Activated naive CD8-positive, alpha-beta T cell treated with anti-CD3 and anti-CD28 coated beads, Interleukin-2, amount 10 ng/mL, durations not matched to agents 7 days and 5 days (primary cell): ENCODE measurements around the gene JADE3. TPM values are rescaled to one million over a fixed set of nuclear protein-coding genes. Genes with fewer than 3 reads are reported as not detected.

Source experiments
- ATAC-seq: fragments of 150-1000 bp; cut with Tn5 transposase; one replicate; pipeline ENCODE4 v1.10.0; 2021; ENCODE audit warnings: low read depth, moderate library complexity
- POLR2A ChIA-PET: fragments of 350-600 bp; sonication (Branson Sonifier 250); formaldehyde crosslinking; loops from one replicate; lab custom pipeline; 2021; ENCODE audit warnings: antibody characterized with exemption; lab: Charles Lee
- DNase-seq: peaks from one replicate; pipeline ENCODE4 v3.0.0; 2021
- H3K27ac Mint-ChIP-seq: one replicate; pipeline ENCODE4 v1.8.0; 2022; ENCODE audit warnings: mild to moderate bottlenecking, mixed read lengths
- H3K27me3 Mint-ChIP-seq: one replicate; pipeline ENCODE4 v1.8.0; 2022; ENCODE audit warnings: mild to moderate bottlenecking, moderate library complexity, mixed read lengths
- H3K36me3 Mint-ChIP-seq: one replicate; pipeline ENCODE4 v1.8.0; 2021; ENCODE audit warnings: mild to moderate bottlenecking, mixed read lengths
- H3K4me1 Mint-ChIP-seq: one replicate; pipeline ENCODE4 v1.8.0; 2021; ENCODE audit warnings: mixed read lengths
- H3K4me3 Mint-ChIP-seq: one replicate; pipeline ENCODE4 v1.8.0; 2022; ENCODE audit warnings: mild to moderate bottlenecking, moderate library complexity, mixed read lengths
- H3K9me3 Mint-ChIP-seq: one replicate; pipeline ENCODE4 v1.8.0; 2021; ENCODE audit warnings: mixed read lengths
- total RNA-seq, 2 experiments: library from RNA; stranded (reverse); gene quantifications; one replicate each; pipeline ENCODE4 v1.2.3, GENCODE V29; 2021

Gene JADE3
- total RNA-seq, 2 experiments from 2014 or later: 0.06 to 0.26 TPM

DNA sequence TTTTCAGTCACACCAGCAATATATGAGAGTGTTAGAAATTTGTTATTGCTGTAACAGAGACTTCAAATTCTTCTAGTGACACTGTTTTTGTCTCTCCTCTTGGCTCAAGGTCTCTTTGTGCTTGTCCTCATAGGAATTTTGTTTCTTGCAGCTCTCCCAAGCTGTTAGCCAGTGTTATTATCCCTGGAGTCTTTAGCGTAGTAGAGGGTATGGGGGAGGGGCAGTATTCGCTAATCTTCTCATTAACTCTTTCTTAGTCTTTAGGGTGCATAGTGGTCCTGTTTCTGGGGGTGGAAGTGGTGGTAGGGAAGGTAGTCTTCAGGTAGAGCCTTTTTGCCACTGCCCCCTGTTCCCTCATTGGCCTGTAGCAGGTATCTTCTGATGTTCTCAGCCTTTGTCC lies 79.4 kb downstream of the JADE3 start:
- H3K9me3 Mint-ChIP-seq: no peaks in the 10 kb centered on the region

DNA sequence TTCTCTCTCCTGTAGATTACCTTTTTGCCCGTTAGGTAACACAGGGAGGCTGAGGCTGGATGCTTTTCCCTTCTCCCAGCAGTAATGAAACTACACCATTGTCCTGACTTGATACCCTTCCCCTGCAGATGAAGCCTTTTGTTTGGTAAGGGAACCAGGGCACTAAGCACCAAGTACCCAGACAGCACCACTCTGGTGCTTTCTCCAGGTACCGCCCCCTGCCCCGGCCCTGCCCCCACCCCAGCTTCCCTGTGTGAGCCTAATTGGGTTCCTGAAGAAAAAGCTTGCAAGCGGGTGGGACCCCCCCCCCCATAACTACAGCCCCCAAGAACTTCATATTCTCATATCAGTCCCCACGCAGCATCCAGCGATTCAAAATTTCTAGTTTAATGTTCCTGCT lies 79.8 kb downstream of the JADE3 start:
- no peak overlapping the region for H3K27ac Mint-ChIP-seq
- H3K4me1 Mint-ChIP-seq: no peaks in the 10 kb centered on the region
- H3K27me3 Mint-ChIP-seq: no peaks in the 10 kb centered on the region
- no peak for ATAC-seq
- H3K36me3 Mint-ChIP-seq: no peaks in the 10 kb centered on the region
- no peaks in the 10 kb centered on the region for H3K9me3 Mint-ChIP-seq
- H3K4me3 Mint-ChIP-seq: no peak overlapping the region
- no peak for DNase-seq
- POLR2A ChIA-PET: no interaction called here

More for the DNA sequence above, 79.4 kb downstream of the JADE3 start:
- H3K27me3 Mint-ChIP-seq: no peaks in the 10 kb centered on the region
- H3K4me3 Mint-ChIP-seq: no peak overlapping the region
- no peak overlapping the region for H3K27ac Mint-ChIP-seq
- H3K36me3 Mint-ChIP-seq: no peaks in the 10 kb centered on the region
- POLR2A ChIA-PET: no interaction called here
- ATAC-seq: no peak
- DNase-seq: no peak
- no peaks in the 10 kb centered on the region for H3K4me1 Mint-ChIP-seq

DNA sequence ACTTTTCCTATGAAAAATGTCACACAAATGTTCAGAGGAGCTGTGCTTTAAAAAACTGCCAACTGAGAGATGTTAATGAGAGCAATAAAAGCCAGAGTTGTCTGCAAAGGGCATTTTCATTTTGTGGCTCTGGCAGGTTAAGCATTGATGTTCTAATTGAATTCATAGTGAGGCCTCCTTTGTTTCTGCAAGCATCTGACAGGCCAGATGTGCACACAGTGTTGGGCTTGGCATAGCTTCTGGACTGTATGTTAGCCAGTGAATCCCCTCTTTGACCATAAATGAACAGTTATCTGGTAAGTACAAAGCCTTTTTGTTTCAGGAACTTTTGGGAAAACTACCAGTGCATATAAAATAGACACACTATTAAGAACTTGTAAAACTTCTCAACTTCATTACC lies 81.9 kb downstream of the JADE3 start:
- H3K9me3 Mint-ChIP-seq: no peaks in the 10 kb centered on the region
- H3K36me3 Mint-ChIP-seq: no peaks in the 10 kb centered on the region
- H3K27ac Mint-ChIP-seq: no peak overlapping the region
- H3K4me3 Mint-ChIP-seq: no peak overlapping the region
- H3K27me3 Mint-ChIP-seq: no peaks in the 10 kb centered on the region
- ATAC-seq (no peak), DNase-seq (no peak)
- POLR2A ChIA-PET: no interaction called here
- H3K4me1 Mint-ChIP-seq: no peaks in the 10 kb centered on the region

DNA sequence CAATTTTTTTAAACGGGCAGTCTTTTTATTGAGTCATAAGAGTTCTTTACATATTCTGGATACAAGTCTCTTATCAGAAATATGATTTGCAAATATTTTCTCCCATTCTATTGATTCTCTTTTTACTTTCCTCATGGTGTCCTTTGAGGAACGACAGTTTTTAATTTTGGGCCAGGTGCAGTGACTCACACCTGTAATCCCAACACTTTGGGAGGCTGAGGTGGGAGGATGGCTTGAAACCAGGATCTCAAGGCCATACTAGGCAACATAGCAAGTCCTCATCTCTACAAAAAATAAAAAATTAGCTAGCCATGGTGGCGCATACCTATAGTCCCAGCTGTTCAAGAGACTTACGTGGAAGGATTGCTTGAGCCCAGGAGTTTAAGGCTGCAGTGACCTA lies 99.9 kb downstream of the JADE3 start:
- POLR2A ChIA-PET: no interaction called here
- no peak for DNase-seq
- H3K9me3 Mint-ChIP-seq: no peaks in the 10 kb centered on the region
- no peak for ATAC-seq
- no peaks in the 10 kb centered on the region for H3K36me3 Mint-ChIP-seq
- H3K4me1 Mint-ChIP-seq: no peaks in the 10 kb centered on the region
- H3K4me3 Mint-ChIP-seq: no peak overlapping the region
- H3K27ac Mint-ChIP-seq: no peak overlapping the region
- no peaks in the 10 kb centered on the region for H3K27me3 Mint-ChIP-seq

DNA sequence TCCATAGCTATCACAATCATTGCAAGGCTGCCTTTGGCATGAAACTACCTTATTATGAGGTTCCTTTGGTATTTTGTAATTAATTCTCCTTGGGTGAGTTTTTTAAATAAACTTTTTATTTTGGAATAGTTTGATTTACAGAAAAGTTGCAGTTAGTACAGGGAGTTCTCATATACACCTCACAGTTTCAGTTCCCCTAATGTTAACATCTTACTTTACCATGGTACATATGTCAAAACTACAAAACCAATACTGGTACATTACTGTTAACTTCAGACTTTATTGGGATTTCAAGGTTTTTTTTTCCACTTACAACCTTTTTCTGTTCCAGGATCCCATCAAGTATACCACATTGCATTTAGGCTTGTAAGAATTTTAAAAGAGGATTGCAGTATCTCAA lies 114.0 kb downstream of the JADE3 start:
- Mint-ChIP-seq H3K4me1 (no peaks in the 10 kb centered on the region), H3K9me3 (no peaks in the 10 kb centered on the region), H3K27me3 (peaks cover 4% of the 10 kb centered on the region), H3K4me3 (no peak overlapping the region), H3K27ac (no peak overlapping the region), H3K36me3 (no peaks in the 10 kb centered on the region)
- no peak for DNase-seq
- ATAC-seq: no peak
- POLR2A ChIA-PET: no interaction called here

DNA sequence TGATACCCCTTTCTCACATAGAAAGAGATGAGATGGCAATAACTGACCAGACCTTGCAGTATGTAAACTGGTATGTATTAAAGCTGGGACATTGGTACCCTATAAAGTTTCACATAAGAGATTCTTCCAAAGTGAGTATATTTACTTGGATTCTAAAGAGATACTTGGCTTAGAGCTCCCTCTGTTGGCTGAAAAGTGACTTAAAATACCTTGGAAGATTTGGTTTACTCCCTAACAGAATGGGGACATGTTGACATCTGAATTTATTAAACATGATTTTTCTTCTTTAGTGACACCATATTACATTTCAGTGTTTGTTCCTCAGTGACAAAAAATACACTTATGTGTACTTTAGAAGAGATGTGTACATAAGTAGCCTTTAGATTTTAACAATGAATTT lies 118.1 kb downstream of the JADE3 start:
- Mint-ChIP-seq H3K36me3 (no peaks in the 10 kb centered on the region), H3K9me3 (no peaks in the 10 kb centered on the region)
- POLR2A ChIA-PET: no interaction called here

DNA sequence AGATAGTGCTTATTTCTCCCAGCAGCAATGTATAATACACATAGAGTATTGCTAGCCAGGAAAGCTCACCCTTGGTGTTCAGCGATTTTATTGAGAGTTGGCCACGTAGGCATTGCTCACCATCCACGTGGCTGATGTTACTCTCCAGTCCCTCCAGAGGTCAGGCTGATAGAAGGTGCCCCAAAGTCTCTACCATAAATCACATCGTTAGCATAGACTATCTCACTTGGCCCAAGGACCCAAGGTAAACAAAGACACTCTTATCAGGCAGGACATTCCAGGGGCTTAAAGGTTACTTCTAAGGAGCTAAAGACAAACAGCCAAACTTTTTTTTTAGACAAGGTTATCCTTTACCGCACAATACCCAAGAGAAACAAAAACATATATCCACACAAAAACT lies 135.8 kb downstream of the JADE3 start:
- Mint-ChIP-seq H3K4me1 (no peaks in the 10 kb centered on the region), H3K9me3 (no peaks in the 10 kb centered on the region), H3K27me3 (peaks cover 3% of the 10 kb centered on the region), H3K27ac (no peak overlapping the region), H3K36me3 (no peaks in the 10 kb centered on the region), H3K4me3 (no peak overlapping the region)
- DNase-seq (no peak), ATAC-seq (no peak)
- POLR2A ChIA-PET: no interaction called here

More for the DNA sequence above, 118.1 kb downstream of the JADE3 start:
- peaks cover 8% of the 10 kb centered on the region for H3K27me3 Mint-ChIP-seq
- H3K4me3 Mint-ChIP-seq: no peak overlapping the region
- H3K27ac Mint-ChIP-seq: no peak overlapping the region
- H3K4me1 Mint-ChIP-seq: no peaks in the 10 kb centered on the region
- DNase-seq (no peak), ATAC-seq (no peak)

DNA sequence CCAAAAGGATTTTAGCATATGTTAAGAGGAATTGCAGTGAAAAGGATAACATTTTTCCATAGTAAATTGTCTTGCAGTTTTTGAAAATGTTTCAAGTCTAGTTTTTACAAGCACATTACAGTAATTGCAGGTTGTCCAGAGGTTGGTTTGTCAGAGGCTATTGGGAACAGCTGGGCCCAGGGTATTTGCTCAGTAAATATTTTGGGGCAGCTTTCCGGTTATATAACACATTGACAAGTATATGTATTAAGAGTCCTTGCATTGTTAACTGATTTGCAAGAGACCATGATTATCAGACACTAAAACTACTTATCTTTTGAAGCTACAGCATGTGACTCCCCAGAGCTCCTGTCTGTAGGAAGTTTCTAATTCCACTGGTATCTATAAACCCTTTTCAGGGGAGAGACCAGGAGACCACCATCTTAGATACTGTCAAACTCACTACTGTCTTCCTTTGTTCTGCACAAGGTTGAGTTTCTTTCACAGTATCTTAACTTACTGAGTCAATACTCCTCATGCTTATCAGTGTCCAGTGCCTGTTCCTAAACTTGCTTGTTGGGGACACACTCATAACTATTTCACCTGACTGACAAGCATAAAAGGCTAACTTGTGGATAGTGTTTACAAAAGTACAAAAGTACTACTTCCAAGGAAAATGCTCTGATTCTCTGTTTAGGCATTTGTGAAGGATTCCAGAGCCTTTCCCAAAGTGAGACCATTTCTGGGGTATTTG lies 147.1 kb downstream of the JADE3 start:
- Mint-ChIP-seq H3K9me3 (no peaks in the 10 kb centered on the region), H3K27ac (no peak overlapping the region), H3K4me3 (no peak overlapping the region), H3K36me3 (no peaks in the 10 kb centered on the region), H3K27me3 (peaks cover 5% of the 10 kb centered on the region), H3K4me1 (no peaks in the 10 kb centered on the region)
- POLR2A ChIA-PET: no interaction called here
- DNase-seq: no peak
- ATAC-seq: no peak

DNA sequence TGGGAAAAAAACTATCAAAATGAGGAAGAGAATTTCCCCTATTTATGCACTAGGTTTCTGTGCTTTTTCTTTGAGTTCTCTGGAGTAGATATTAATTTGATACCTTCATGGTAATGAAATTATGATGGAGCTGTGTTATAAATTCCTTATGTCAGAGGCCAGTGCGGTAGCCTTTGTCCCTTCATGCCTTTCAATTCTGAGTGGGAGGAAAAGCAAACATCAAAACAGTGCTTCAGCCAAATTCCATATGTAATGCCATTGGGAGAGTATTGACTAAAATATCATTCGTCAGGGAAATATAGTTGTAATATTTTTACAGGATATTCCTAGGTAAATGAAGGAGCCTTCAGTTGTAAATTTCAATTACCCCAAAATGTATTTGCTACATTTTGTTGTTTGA lies 148.5 kb downstream of the JADE3 start:
- no peaks in the 10 kb centered on the region for H3K36me3 Mint-ChIP-seq
- H3K4me3 Mint-ChIP-seq: no peak overlapping the region
- H3K27me3 Mint-ChIP-seq: peaks cover 5% of the 10 kb centered on the region
- H3K4me1 Mint-ChIP-seq: no peaks in the 10 kb centered on the region
- H3K9me3 Mint-ChIP-seq: no peaks in the 10 kb centered on the region
- H3K27ac Mint-ChIP-seq: no peak overlapping the region
- ATAC-seq (no peak), DNase-seq (no peak)
- POLR2A ChIA-PET: no interaction called here

DNA sequence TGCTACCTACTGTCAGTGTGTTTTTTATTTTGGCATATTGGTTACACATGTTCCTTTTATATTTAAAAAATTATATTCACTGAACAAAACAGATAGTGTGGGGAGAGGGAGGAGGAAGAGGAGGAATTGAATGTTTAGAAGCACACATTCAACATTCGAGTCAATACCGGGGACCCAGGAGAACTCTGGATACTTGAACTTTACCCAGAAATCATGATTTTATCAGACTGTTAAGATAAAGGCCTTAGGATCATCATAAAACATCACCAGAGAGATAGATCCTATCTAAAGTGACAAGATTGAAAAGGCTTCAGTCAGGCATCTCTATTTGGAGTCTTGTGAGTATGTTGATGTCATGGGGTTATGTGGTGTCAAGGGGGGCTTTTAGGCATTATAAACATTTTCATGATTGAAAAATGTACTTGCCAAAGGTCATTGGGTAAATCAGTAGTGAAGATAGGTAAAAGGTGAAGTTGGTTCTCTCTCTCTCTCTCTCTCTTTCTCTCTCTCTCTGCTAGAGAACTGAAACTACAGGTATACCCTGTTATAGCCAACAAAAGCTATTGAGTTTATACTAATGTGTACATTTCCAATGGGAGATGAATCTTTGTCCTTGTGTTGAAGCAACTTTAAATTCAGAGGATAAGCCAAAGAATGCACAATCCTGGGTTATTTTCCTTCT lies 149.2 kb downstream of the JADE3 start:
- ATAC-seq (no peak), DNase-seq (no peak)
- Mint-ChIP-seq H3K4me1 (no peaks in the 10 kb centered on the region), H3K36me3 (no peaks in the 10 kb centered on the region), H3K9me3 (no peaks in the 10 kb centered on the region), H3K4me3 (no peak overlapping the region), H3K27me3 (peaks cover 5% of the 10 kb centered on the region), H3K27ac (no peak overlapping the region)
- POLR2A ChIA-PET: no interaction called here

DNA sequence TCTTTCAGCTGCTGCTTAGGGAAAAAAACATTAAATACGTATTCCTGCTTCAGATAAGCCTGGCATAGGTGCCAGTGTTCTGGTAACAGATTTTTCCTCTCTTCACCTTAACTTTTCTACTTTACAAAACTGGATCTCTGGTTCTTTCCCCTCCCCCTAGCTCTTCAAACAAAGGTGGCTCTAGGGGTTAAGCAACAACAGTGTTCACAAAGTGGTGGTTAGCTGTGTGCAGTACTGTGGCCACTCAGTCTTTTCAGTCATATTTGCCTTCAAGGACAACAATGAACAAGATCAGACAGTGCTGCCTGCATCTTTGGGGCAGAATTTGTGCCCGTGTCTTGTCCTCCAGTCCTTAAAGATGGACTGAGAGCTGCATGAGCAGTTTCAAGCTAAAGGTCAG lies 151.0 kb downstream of the JADE3 start:
- ATAC-seq (no peak), DNase-seq (no peak)
- Mint-ChIP-seq H3K9me3 (no peaks in the 10 kb centered on the region), H3K4me1 (no peaks in the 10 kb centered on the region), H3K36me3 (no peaks in the 10 kb centered on the region), H3K27me3 (peaks cover 8% of the 10 kb centered on the region), H3K27ac (no peak overlapping the region), H3K4me3 (no peak overlapping the region)
- POLR2A ChIA-PET: no interaction called here

DNA sequence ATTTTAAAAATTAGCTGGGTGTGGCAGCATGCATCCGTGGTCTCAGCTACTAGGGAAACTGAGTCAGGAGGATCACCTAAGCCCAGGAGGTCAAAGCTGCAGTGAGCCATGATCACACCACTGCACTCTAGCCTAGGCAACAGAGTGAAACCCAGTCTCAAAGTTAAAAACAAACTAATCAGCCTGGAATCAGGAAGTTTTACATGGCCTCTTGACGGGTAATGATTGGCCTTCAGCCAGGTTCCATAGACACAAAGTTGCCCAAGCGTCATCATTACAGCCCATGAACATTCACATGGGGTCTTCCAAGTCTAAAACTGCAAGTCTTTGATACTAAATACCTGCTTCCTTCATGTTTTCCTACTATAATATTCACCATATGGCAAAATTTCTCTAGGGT lies 156.0 kb downstream of the JADE3 start:
- DNase-seq (no peak), ATAC-seq (no peak)
- H3K27me3 Mint-ChIP-seq: peaks cover 3% of the 10 kb centered on the region
- H3K27ac Mint-ChIP-seq: no peak overlapping the region
- H3K4me1 Mint-ChIP-seq: no peaks in the 10 kb centered on the region
- H3K9me3 Mint-ChIP-seq: no peaks in the 10 kb centered on the region
- H3K4me3 Mint-ChIP-seq: no peak overlapping the region
- POLR2A ChIA-PET: no interaction called here
- no peaks in the 10 kb centered on the region for H3K36me3 Mint-ChIP-seq

DNA sequence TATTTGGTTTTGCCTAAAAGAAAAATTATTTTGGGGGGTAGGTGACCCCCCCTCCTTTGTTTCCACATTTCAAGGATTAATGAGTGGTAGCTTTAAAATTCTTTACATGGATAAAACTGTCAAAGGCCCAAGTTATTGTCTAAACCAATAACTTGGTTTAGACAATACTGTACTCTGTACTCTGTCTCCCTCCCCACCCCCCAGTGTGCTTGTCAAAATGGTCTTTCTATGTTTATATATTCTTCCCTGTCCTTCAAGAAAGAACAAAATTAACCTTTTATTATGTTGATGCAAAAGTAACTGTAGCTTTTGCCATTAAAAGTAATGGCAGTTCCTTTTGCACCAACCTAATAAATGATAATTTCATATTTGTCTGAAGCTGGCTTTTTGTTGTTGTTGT lies 156.5 kb downstream of the JADE3 start:
- H3K36me3 Mint-ChIP-seq: no peaks in the 10 kb centered on the region

More for the DNA sequence above, 156.5 kb downstream of the JADE3 start:
- Mint-ChIP-seq H3K27me3 (peaks cover 3% of the 10 kb centered on the region), H3K4me1 (no peaks in the 10 kb centered on the region), H3K27ac (no peak overlapping the region), H3K4me3 (no peak overlapping the region), H3K9me3 (no peaks in the 10 kb centered on the region)
- ATAC-seq (no peak), DNase-seq (no peak)
- POLR2A ChIA-PET: no interaction called here
